CD14-positive monocyte (primary cell): ENCODE data around the gene C4orf54. TPM values are rescaled to one million over a fixed set of nuclear protein-coding genes. Genes with fewer than 3 reads are reported as not detected.

ENCODE experiments used
- DNase-seq, 3 donors: peaks; one replicate each; pipeline ENCODE4 v3.0.0-alpha.2; 2011 to 2022
- H2AFZ ChIP-seq: 2 replicates; pipeline ENCODE4 v1.6.0; 2012; ENCODE audit warnings: mild to moderate bottlenecking, low read depth, low read length, inconsistent platforms; ENCODE audit not compliant: insufficient read depth, poor library complexity, severe bottlenecking
- H3K27ac ChIP-seq, 2 donors: 1 replicate in 1 of 2; 2 replicates in 1 of 2; pipeline ENCODE4 v1.5.1; 2012 to 2013; ENCODE audit warnings: low read length in 2 of 2, control low read depth in 1 of 2, inconsistent platforms in 1 of 2, low read depth in 1 of 2, mild to moderate bottlenecking in 1 of 2
- H3K27me3 ChIP-seq, 2 donors: one replicate each; pipeline versions ENCODE4 v1.6.0 to v1.6.1; 2011 to 2013; ENCODE audit warnings: low read length in 2 of 2; ENCODE audit not compliant: control insufficient read depth in 2 of 2, insufficient read depth in 2 of 2
- H3K36me3 ChIP-seq, 2 donors: replicated peaks in 1 of 2; 1 replicate in 1 of 2; 2 replicates in 1 of 2; pipeline versions ENCODE4 v1.5.1 to v1.6.1; 2012 to 2013; ENCODE audit warnings: low read length in 2 of 2, control low read depth in 1 of 2, inconsistent platforms in 1 of 2, mild to moderate bottlenecking in 1 of 2; ENCODE audit not compliant: insufficient read depth in 2 of 2, control insufficient read depth in 1 of 2
- H3K4me1 ChIP-seq, 2 donors: 1 replicate in 1 of 2; 2 replicates in 1 of 2; pipeline versions ENCODE4 v1.5.1 to v1.6.1; 2012 to 2013; ENCODE audit warnings: low read length in 2 of 2, control low read depth in 1 of 2, inconsistent platforms in 1 of 2, mild to moderate bottlenecking in 1 of 2, moderate library complexity in 1 of 2; ENCODE audit not compliant: insufficient read depth in 2 of 2, control insufficient read depth in 1 of 2
- H3K4me2 ChIP-seq: replicated peaks from 2 replicates; pipeline ENCODE3; 2012; ENCODE audit warnings: low read length, moderate library complexity, mild to moderate bottlenecking; ENCODE audit not compliant: poor library complexity, severe bottlenecking; ENCODE audit errors: extremely low read depth
- H3K4me3 ChIP-seq, 3 experiments: fragments of 200-600 bp in 1 of 3; sonication (generic) in 1 of 3; replicated peaks in 1 of 3; 1 replicate in 2 of 3; 2 replicates in 1 of 3; pipeline ENCODE4 v1.5.1; 2011 to 2013; ENCODE audit warnings: low read length in 3 of 3, mild to moderate bottlenecking in 3 of 3, control low read depth in 2 of 3, low read depth in 2 of 3, inconsistent platforms in 1 of 3, moderate library complexity in 1 of 3
- H3K79me2 ChIP-seq: 2 replicates; pipeline ENCODE4 v1.6.0; 2012; ENCODE audit warnings: mild to moderate bottlenecking, control low read depth, inconsistent platforms, low read length, moderate library complexity; ENCODE audit not compliant: insufficient read depth
- H3K9ac ChIP-seq: 2 replicates; pipeline ENCODE4 v1.6.0; 2017; ENCODE audit warnings: low read length, mild to moderate bottlenecking; ENCODE audit not compliant: insufficient read depth, poor library complexity, severe bottlenecking
- H3K9me3 ChIP-seq, 2 donors: replicated peaks in 1 of 2; 1 replicate in 1 of 2; 2 replicates in 1 of 2; pipeline versions ENCODE4 v1.5.1 to v1.6.1; 2012 to 2013; ENCODE audit warnings: low read length in 2 of 2, control low read depth in 1 of 2; ENCODE audit not compliant: control insufficient read depth in 1 of 2, insufficient read depth in 1 of 2
- H4K20me1 ChIP-seq: 2 replicates; pipeline ENCODE4 v1.6.0; 2012; ENCODE audit warnings: mild to moderate bottlenecking, low read length, control low read depth, moderate library complexity; ENCODE audit not compliant: insufficient read depth
- H3K27ac Mint-ChIP-seq, 7 donors: one replicate each; pipeline ENCODE4 v1.8.0; 2020; ENCODE audit warnings: mild to moderate bottlenecking in 7 of 7, mixed read lengths in 7 of 7, moderate library complexity in 6 of 7, inconsistent platforms in 2 of 7
- H3K27me3 Mint-ChIP-seq, 3 donors: one replicate each; pipeline ENCODE4 v1.8.0; 2021 to 2022; ENCODE audit warnings: low read depth in 3 of 3, mild to moderate bottlenecking in 3 of 3, mixed read lengths in 3 of 3, moderate library complexity in 3 of 3, inconsistent platforms in 1 of 3
- H3K36me3 Mint-ChIP-seq, 2 donors: one replicate each; pipeline ENCODE4 v1.8.0; 2020; ENCODE audit warnings: mixed read lengths in 2 of 2, inconsistent platforms in 1 of 2, mild to moderate bottlenecking in 1 of 2
- H3K4me1 Mint-ChIP-seq: one replicate; pipeline ENCODE4 v1.8.0; 2020; ENCODE audit warnings: mild to moderate bottlenecking, mixed read lengths
- H3K4me3 Mint-ChIP-seq, 2 donors: one replicate each; pipeline ENCODE4 v1.8.0; 2020; ENCODE audit warnings: mild to moderate bottlenecking in 2 of 2, mixed read lengths in 2 of 2, moderate library complexity in 1 of 2
- H3K9me3 Mint-ChIP-seq, 7 donors: one replicate each; pipeline ENCODE4 v1.8.0; 2020 to 2022; ENCODE audit warnings: mixed read lengths in 7 of 7, mild to moderate bottlenecking in 6 of 7, moderate library complexity in 6 of 7, inconsistent platforms in 2 of 7
- CTCF ChIP-seq: fragments of 200-600 bp; IDR thresholded peaks from one replicate; pipeline ENCODE4 v1.8.0; 2022; ENCODE audit warnings: antibody characterized with exemption, mild to moderate bottlenecking
- WGBS: methylation state at CpG from one replicate; pipeline ENCODE4 v1.1.5; 2013; ENCODE audit warnings: missing lambda C conversion rate; ENCODE audit not compliant: insufficient coverage; 5-methylcytosine and 5-hydroxymethylcytosine counted together
- intact Hi-C, 2 donors: fragments of 100-400 bp; cut with micrococcal nuclease; formaldehyde crosslinking; loops; one replicate each; pipeline versions ENCODE4 v1.15.0 to v1.15.1; 2023
- polyA plus RNA-seq, 3 donors: library from polyadenylated mRNA; depleted of rRNA in 1 of 3; unstranded in 2 of 3; stranded (reverse) in 1 of 3; fragments of 300-500 nt in 2 of 3; fragments of >200 nt in 1 of 3; fragmentation: Illumina TruSeq in 2 of 3; gene quantifications; 1 replicate in 2 of 3; 2 replicates in 1 of 3; pipeline ENCODE4 v1.2.3, GENCODE V29; 2012 to 2021

The C4orf54 gene
- polyA plus RNA-seq, 3 donors: not detected

- H3K4me2 ChIP-seq: no peak overlapping the region
- no peaks in the 10 kb centered on the region for H3K36me3 Mint-ChIP-seq
- TF ChIP-seq CTCF: no peak
- no peaks in the 10 kb centered on the region for H3K4me1 Mint-ChIP-seq
- H3K9me3 ChIP-seq: peaks cover 23 to 41% of the 10 kb centered on the region in 2 donors
- no peaks in the 10 kb centered on the region for H3K36me3 ChIP-seq
- H2AFZ ChIP-seq: no peak overlapping the region
- WGBS: 83% methylated on average over 8 of the region's 9 CpGs
- H3K79me2 ChIP-seq: no peaks in the 10 kb centered on the region
- intact Hi-C loops: no loop called here
- no peak for DNase-seq
- H3K27me3 Mint-ChIP-seq: peaks cover 1 to 3% (median 2%) of the 10 kb centered on the region in 3 donors
- no peak overlapping the region for H3K9ac ChIP-seq
- H3K9me3 Mint-ChIP-seq: peaks cover 16 to 37% (median 31%) of the 10 kb centered on the region in 7 donors
- H3K27me3 ChIP-seq: no peaks in the 10 kb centered on the region
- H3K27ac Mint-ChIP-seq: no peak overlapping the region
- H4K20me1 ChIP-seq: no peaks in the 10 kb centered on the region
- H3K4me1 ChIP-seq: no peaks in the 10 kb centered on the region
- H3K27ac ChIP-seq: no peak overlapping the region
- H3K4me3 ChIP-seq: no peak overlapping the region
- no peak overlapping the region for H3K4me3 Mint-ChIP-seq
Measured at GRCh38 chr4:99649208-99649607, 8.4 kb downstream of the C4orf54 start.

GRCh38 chr4:99648321-99648720, 9.3 kb downstream of the C4orf54 start:
- WGBS: no CpG with 5 or more reads among the region's 1 CpG
- DNase-seq: no peak

More at GRCh38 chr4:99648321-99648720, 9.3 kb downstream of the C4orf54 start:
- H3K4me3 Mint-ChIP-seq: no peak overlapping the region
- Histone ChIP-seq H3K36me3 (no peaks in the 10 kb centered on the region), H3K9ac (no peak overlapping the region), H3K4me2 (no peak overlapping the region), H3K4me1 (no peaks in the 10 kb centered on the region), H3K4me3 (no peak overlapping the region), H3K27ac (no peak overlapping the region), H3K9me3 (peaks cover 16 to 32% of the 10 kb centered on the region in 2 donors), H3K27me3 (no peaks in the 10 kb centered on the region), H2AFZ (no peak overlapping the region), H4K20me1 (no peaks in the 10 kb centered on the region), H3K79me2 (no peaks in the 10 kb centered on the region)
- H3K27me3 Mint-ChIP-seq: peaks cover 1 to 3% (median 2%) of the 10 kb centered on the region in 3 donors
- TF ChIP-seq CTCF: no peak
- no peaks in the 10 kb centered on the region for H3K4me1 Mint-ChIP-seq
- peaks cover 13 to 28% (median 22%) of the 10 kb centered on the region in 7 donors for H3K9me3 Mint-ChIP-seq
- H3K27ac Mint-ChIP-seq: no peak overlapping the region
- no peaks in the 10 kb centered on the region for H3K36me3 Mint-ChIP-seq
- intact Hi-C loops: no loop called here
